A549 (cell line): Measurements from ENCODE around the gene PCID2. TPM values are rescaled to one million over a fixed set of nuclear protein-coding genes. Genes with fewer than 3 reads are reported as not detected.

Experiments
- ATAC-seq, 2 experiments: fragments of 200-7000 bp in 1 of 2; fragments of >200 bp in 1 of 2; cut with Nextera tagmentation in 1 of 2; cut with Tn5 transposase in 1 of 2; 3 replicates each; pipeline versions ENCODE4 v1.8.0 to v1.9.1; 2018 to 2020; ENCODE audit warnings: mild to moderate bottlenecking in 1 of 2, moderate library complexity in 1 of 2
- CTCF ChIA-PET: fragments of 300-600 bp; sonication (Branson Sonifier 250); formaldehyde crosslinking; extraction: SDS; loops from one replicate; lab custom pipeline; 2021; ENCODE audit warnings: antibody characterized with exemption, inconsistent platforms; lab: Yijun Ruan, JAX
- POLR2A ChIA-PET: fragments of 350-600 bp; formaldehyde crosslinking; extraction: SDS; loops from one replicate; lab custom pipeline; 2021; ENCODE audit warnings: antibody characterized with exemption, inconsistent platforms; lab: Yijun Ruan, JAX
- DNase-seq, 2 experiments: peaks; one replicate each; pipeline versions ENCODE4 v3.0.0 to v3.0.0-alpha.2; 2011 to 2016; ENCODE audit warnings: low read depth in 1 of 2, low spot score in 1 of 2
- FAIRE-seq: peaks from 2 replicates; lab custom pipeline; 2011; peaks lifted over from hg19 to GRCh38; lab: Jason Lieb, UNC
- H3K27ac ChIP-seq, 2 experiments: fragments of >200 bp; sonication (Bioruptor Twin); formaldehyde crosslinking; 3 replicates each; pipeline ENCODE4 v1.5.1; 2016 to 2017
- H3K4me1 ChIP-seq: fragments of >200 bp; sonication (Bioruptor Twin); formaldehyde crosslinking; 3 replicates; pipeline ENCODE4 v1.6.1; 2016
- H3K4me2 ChIP-seq: fragments of >200 bp; sonication (Bioruptor Twin); formaldehyde crosslinking; 3 replicates; pipeline ENCODE4 v1.6.1; 2016
- H3K4me3 ChIP-seq: fragments of >200 bp; sonication (Bioruptor Twin); formaldehyde crosslinking; 3 replicates; pipeline ENCODE4 v1.5.1; 2016
- H3K9me3 ChIP-seq: fragments of >200 bp; sonication (Bioruptor Twin); formaldehyde crosslinking; 3 replicates; pipeline ENCODE4 v1.6.1; 2016
- CHD2 ChIP-seq: fragments of 150-350 bp; IDR thresholded peaks from 2 replicates; pipeline ENCODE4 v1.6.1; 2014; ENCODE audit warnings: low read length; ENCODE audit not compliant: partially characterized antibody
- EHMT2 ChIP-seq: fragments of 200-600 bp; sonication (generic); IDR thresholded peaks from 2 replicates; pipeline ENCODE4 v1.6.1; 2016; ENCODE audit warnings: antibody characterized with exemption, low read depth, mild to moderate bottlenecking, moderate library complexity
- EP300 ChIP-seq, 2 experiments: fragments of >200 bp; sonication (Bioruptor Twin); formaldehyde crosslinking; IDR thresholded peaks; 2 replicates in 1 of 2; 3 replicates in 1 of 2; pipeline ENCODE4 v1.6.1; 2016 to 2017
- ESRRA ChIP-seq: fragments of 150-350 bp; IDR thresholded peaks from 2 replicates; pipeline ENCODE4 v1.6.1; 2014; ENCODE audit warnings: mild to moderate bottlenecking, low read length, borderline replicate concordance
- FOSB ChIP-seq: fragments of 250-450 bp; sonication (Bioruptor Pico); IDR thresholded peaks from 2 replicates; pipeline ENCODE4 v1.5.0; 2020; ENCODE audit warnings: mild to moderate bottlenecking, moderate library complexity
- FOSL2 ChIP-seq, 2 experiments: fragments of 450-650 bp in 1 of 2; fragments of >200 bp in 1 of 2; sonication (Bioruptor Twin) in 1 of 2; formaldehyde crosslinking; IDR thresholded peaks; 2 replicates each; pipeline versions ENCODE4 v1.5.0 to v1.6.1; 2016 to 2020; ENCODE audit warnings: mild to moderate bottlenecking in 1 of 2, moderate library complexity in 1 of 2
- HOXA7 ChIP-seq: fragments of 250-450 bp; sonication (Bioruptor Pico); IDR thresholded peaks from 2 replicates; pipeline ENCODE4 v1.5.0; 2020; ENCODE audit warnings: mild to moderate bottlenecking, moderate library complexity
- HOXB5 ChIP-seq: fragments of 250-450 bp; sonication (Bioruptor Pico); IDR thresholded peaks from 2 replicates; pipeline ENCODE4 v1.5.0; 2020; ENCODE audit warnings: mild to moderate bottlenecking, moderate library complexity
- MAFK ChIP-seq: fragments of 450-650 bp; IDR thresholded peaks from 2 replicates; pipeline ENCODE4 v1.6.1; 2014; ENCODE audit not compliant: partially characterized antibody
- MAZ ChIP-seq: fragments of 150-350 bp; IDR thresholded peaks from 2 replicates; pipeline ENCODE4 v1.6.1; 2014; ENCODE audit warnings: antibody characterized with exemption, low read depth, low read length, borderline replicate concordance
- NPAS2 ChIP-seq: fragments of 250-450 bp; sonication (Bioruptor Pico); IDR thresholded peaks from 2 replicates; pipeline ENCODE4 v1.8.0; 2022; ENCODE audit warnings: mild to moderate bottlenecking, moderate library complexity, borderline replicate concordance
- POLR2AphosphoS2 ChIP-seq: conservative IDR thresholded peaks from 2 replicates; pipeline ENCODE4 v1.6.1; 2012; ENCODE audit warnings: low read length, improper control_type of control experiment, inconsistent platforms
- RARB ChIP-seq: fragments of 250-450 bp; sonication (Bioruptor Pico); IDR thresholded peaks from 2 replicates; pipeline ENCODE4 v1.8.0; 2021; ENCODE audit warnings: mild to moderate bottlenecking, moderate library complexity
- RNF2 ChIP-seq: fragments of 200-600 bp; sonication (generic); IDR thresholded peaks from 2 replicates; pipeline ENCODE4 v1.6.1; 2016; ENCODE audit warnings: low read depth, mild to moderate bottlenecking, antibody characterized with exemption, moderate library complexity, borderline replicate concordance
- TFCP2L1 ChIP-seq: fragments of 250-450 bp; sonication (Bioruptor Pico); IDR thresholded peaks from 2 replicates; pipeline ENCODE4 v1.5.0; 2021; ENCODE audit warnings: mild to moderate bottlenecking
- ZC3H11A ChIP-seq: fragments of 450-650 bp; IDR thresholded peaks from 2 replicates; pipeline ENCODE4 v1.6.1; 2014; ENCODE audit warnings: antibody characterized with exemption, mild to moderate bottlenecking
- ZFP36 ChIP-seq: fragments of 450-650 bp; IDR thresholded peaks from 2 replicates; pipeline ENCODE4 v1.6.1; 2014; ENCODE audit warnings: borderline replicate concordance; ENCODE audit not compliant: partially characterized antibody
- WGBS: methylation state at CpG from one replicate; pipeline ENCODE4 v1.1.6; 2017; ENCODE audit errors: missing lambda C conversion rate; 5-methylcytosine and 5-hydroxymethylcytosine counted together
- polyA plus RNA-seq, 4 experiments: library from polyadenylated mRNA; depleted of rRNA in 3 of 4; stranded (reverse); fragments of >200 nt; fragmentation: RNase III in 1 of 4; extraction: RNeasy Plus Mini Kit Qiagen cat#74134 plus additional on column Dnase treatment in 1 of 4; gene quantifications; 2 replicates in 3 of 4; 3 replicates in 1 of 4; pipeline ENCODE4 v1.2.3, GENCODE V29; 2011 to 2017
- TF ChIP-seq, protein P1 (sequence below): fragments of >200 bp; sonication (Bioruptor Twin); formaldehyde crosslinking; IDR thresholded peaks from 2 replicates; pipeline ENCODE4 v1.6.1; 2016
- TF ChIP-seq, protein P2 (sequence below): fragments of 250-450 bp; sonication (Bioruptor Pico); IDR thresholded peaks from 2 replicates; pipeline ENCODE4 v1.5.0; 2020; ENCODE audit warnings: low read depth, mild to moderate bottlenecking, moderate library complexity
- TF ChIP-seq, protein P3 (sequence below): fragments of 200-600 bp; sonication (generic); IDR thresholded peaks from 2 replicates; pipeline ENCODE4 v1.6.1; 2016; ENCODE audit warnings: antibody characterized with exemption, mild to moderate bottlenecking, moderate library complexity
- TF ChIP-seq, protein P4 (sequence below): fragments of >200 bp; sonication (Bioruptor Twin); formaldehyde crosslinking; IDR thresholded peaks from 3 replicates; pipeline ENCODE4 v1.6.1; 2016

Gene PCID2
- polyA plus RNA-seq, 2 of the 4 experiments (the other 2 are of a cell fraction): 37.7 to 68.7 TPM

DNA sequence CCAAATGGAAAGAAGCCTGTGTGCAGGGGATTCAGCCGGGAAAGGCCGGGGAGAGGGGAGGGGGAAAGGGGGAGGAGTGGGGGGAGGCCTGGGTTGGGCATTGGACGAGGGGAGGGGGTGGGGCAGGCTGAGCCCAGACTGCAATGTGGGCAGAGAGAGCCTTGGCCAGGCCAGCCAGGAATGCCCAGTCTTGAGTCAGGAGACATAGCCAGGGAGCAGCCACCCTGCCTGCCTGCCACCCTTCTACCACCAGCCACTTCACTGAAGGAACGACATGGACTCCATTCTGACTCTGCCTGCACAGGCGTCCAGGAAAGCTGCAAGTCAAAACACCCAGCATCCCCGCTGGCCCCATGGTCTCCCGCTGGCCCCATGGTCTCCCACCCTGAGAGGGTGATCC, 49.5 kb downstream of the PCID2 start:
- 52% methylated on average over 4 of the region's 7 CpGs for WGBS
- CTCF ChIA-PET: no interaction called here
- H3K9me3 ChIP-seq: no peaks in the 10 kb centered on the region
- no peak overlapping the region for H3K4me2 ChIP-seq
- no peak overlapping the region for H3K4me3 ChIP-seq
- ATAC-seq: no peak
- FAIRE-seq: no peak
- DNase-seq: no peak
- TF ChIP-seq EP300 (IDR thresholded peaks at IDR 0.05) (no peak), MAFK (no peak), HOXA7 (no peak), NPAS2 (CRISPR knock-in tag) (no peak), TFCP2L1 (no peak), CHD2 (no peak)
- TF ChIP-seq, protein P1, sequence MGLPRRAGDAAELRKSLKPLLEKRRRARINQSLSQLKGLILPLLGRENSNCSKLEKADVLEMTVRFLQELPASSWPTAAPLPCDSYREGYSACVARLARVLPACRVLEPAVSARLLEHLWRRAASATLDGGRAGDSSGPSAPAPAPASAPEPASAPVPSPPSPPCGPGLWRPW: no peak
- TF ChIP-seq, protein P2, sequence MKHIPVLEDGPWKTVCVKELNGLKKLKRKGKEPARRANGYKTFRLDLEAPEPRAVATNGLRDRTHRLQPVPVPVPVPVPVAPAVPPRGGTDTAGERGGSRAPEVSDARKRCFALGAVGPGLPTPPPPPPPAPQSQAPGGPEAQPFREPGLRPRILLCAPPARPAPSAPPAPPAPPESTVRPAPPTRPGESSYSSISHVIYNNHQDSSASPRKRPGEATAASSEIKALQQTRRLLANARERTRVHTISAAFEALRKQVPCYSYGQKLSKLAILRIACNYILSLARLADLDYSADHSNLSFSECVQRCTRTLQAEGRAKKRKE (CRISPR knock-in tag): no peak
- POLR2A ChIA-PET: no interaction called here
- H3K4me1 ChIP-seq: 0 out of 3 replicates have a peak, but pooled peaks cover 3% of the 10 kb centered on the region
- H3K27ac ChIP-seq: no peak overlapping the region

DNA sequence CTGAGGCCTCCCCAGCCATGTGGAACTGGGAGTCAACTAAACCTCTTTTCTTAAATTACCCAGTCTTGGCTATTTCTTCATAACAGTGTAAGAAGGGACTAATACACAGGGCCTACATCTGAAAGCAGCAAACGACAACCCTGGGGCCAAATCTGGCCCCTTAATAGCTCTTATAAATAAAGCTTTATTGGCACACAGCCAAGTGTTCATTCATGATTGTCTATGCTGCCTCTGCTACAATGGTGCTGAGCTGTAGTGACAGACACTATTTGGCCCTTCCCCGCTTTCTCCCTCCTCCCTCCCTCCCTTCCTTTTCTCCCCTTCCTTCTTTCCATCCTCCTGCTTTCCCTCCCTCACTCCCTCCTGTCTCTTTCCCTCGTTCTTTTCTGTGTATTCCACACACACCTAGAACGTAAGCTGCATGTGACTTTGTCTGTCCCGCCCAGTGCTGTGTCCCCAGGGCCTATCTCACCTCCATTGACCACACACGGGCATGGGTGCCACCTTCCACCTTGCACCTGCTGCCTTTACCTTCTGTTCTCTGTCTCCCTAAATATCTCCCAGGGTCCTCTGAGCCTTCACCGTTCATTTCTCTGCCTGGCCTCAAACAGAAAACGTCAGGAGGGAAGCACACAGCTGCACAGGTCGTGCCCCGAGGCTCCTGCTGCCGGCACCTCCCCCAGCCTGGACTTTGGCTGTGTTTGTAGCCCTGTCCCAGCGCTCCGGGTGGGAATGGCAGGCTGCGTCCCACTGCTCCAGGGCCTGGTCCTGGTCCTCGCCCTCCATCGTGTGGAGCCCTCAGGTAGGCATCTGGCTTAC, 50.3 kb downstream of the PCID2 start, which contains the start of gene PROZ:
Gene PROZ, plus strand, starts transcription at position 720 of the 819 bp plus-strand sequence. Its CDS starts 13 bp downstream, at position 733.
- DNase-seq (no peak), FAIRE-seq (no peak), ATAC-seq (no peak)
- CTCF ChIA-PET: no interaction called here
- Histone ChIP-seq H3K4me1 (peaks cover 7% of the 10 kb centered on the region; the same call in 2 of the 3 replicates), H3K4me3 (no peak within 1 kb of the TSS), H3K4me2 (no peak within 1 kb of the TSS), H3K27ac (no peak within 1 kb of the TSS), H3K9me3 (no peaks in the 10 kb centered on the region)
- POLR2A ChIA-PET: no interaction called here
- TF ChIP-seq POLR2AphosphoS2 (no peak), ESRRA (no peak), ZC3H11A (no peak), FOSB (CRISPR knock-in tag) (no peak), MAZ (no peak)
- WGBS: 59% methylated on average over 8 of the region's 16 CpGs

DNA sequence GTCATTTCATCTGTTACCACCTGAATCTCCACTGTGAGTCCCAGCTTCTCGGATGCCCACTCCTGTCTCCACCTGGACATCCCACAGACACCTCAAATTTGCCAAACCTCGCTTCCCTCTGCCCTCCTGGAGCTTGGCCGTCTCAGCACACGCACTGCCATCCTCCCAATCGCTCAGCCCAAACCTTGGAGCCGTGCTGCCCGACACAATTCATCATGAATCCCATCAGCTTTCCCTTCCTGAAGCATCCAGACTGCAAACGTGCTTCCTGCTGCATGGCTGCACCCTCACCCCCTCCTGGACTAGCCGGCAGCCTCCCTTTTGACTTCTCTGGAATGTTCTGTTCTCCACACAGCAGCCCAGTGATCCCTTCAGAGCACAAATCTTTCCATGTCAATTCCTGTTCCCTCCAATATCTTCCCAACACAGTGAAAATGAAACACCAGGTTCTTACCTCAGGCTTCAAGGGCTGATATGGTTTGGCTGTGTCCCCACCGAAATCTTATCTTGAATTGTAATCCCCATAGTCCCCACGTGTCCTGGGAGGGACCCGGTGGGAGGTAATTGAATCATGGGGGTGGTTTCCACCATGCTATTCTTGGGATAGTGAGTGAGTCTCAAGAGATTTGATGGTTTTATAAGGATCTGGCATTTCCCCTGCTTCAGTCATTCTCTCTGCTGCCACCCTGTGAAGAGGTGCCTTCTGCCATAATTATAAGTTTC, 51.1 kb downstream of the PCID2 start:
- no peaks in the 10 kb centered on the region for H3K9me3 ChIP-seq
- H3K4me3 ChIP-seq: no peak overlapping the region
- no peak for DNase-seq
- no peak overlapping the region for H3K27ac ChIP-seq
- no peak overlapping the region for H3K4me2 ChIP-seq
- WGBS: 65% methylated on average over 12 of the region's 12 CpGs
- H3K4me1 ChIP-seq: peaks cover 7% of the 10 kb centered on the region; the same call in 2 of the 3 replicates
- no peak for ATAC-seq
- ChIA-PET CTCF (interaction anchor here (1.2 to 1.3 kb wide), 3 partner anchors 9 to 52 kb away, joined by 3 to 4 read pairs (median 3); partner anchors contain the start of gene CUL4A), POLR2A (no interaction called here)
- FAIRE-seq: no peak
- no peak for TF ChIP-seq FOSL2 (IDR thresholded peaks at IDR 0.05)
- TF ChIP-seq FOSL2 (CRISPR knock-in tag; IDR thresholded peaks at IDR 0.05): no peak
- TF ChIP-seq CHD2: no peak
- no peak for TF ChIP-seq RNF2
- no peak for TF ChIP-seq MAZ
- TF ChIP-seq ZFP36: no peak
- TF ChIP-seq, protein P3, sequence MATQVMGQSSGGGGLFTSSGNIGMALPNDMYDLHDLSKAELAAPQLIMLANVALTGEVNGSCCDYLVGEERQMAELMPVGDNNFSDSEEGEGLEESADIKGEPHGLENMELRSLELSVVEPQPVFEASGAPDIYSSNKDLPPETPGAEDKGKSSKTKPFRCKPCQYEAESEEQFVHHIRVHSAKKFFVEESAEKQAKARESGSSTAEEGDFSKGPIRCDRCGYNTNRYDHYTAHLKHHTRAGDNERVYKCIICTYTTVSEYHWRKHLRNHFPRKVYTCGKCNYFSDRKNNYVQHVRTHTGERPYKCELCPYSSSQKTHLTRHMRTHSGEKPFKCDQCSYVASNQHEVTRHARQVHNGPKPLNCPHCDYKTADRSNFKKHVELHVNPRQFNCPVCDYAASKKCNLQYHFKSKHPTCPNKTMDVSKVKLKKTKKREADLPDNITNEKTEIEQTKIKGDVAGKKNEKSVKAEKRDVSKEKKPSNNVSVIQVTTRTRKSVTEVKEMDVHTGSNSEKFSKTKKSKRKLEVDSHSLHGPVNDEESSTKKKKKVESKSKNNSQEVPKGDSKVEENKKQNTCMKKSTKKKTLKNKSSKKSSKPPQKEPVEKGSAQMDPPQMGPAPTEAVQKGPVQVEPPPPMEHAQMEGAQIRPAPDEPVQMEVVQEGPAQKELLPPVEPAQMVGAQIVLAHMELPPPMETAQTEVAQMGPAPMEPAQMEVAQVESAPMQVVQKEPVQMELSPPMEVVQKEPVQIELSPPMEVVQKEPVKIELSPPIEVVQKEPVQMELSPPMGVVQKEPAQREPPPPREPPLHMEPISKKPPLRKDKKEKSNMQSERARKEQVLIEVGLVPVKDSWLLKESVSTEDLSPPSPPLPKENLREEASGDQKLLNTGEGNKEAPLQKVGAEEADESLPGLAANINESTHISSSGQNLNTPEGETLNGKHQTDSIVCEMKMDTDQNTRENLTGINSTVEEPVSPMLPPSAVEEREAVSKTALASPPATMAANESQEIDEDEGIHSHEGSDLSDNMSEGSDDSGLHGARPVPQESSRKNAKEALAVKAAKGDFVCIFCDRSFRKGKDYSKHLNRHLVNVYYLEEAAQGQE: no peak
- TF ChIP-seq, protein P4, sequence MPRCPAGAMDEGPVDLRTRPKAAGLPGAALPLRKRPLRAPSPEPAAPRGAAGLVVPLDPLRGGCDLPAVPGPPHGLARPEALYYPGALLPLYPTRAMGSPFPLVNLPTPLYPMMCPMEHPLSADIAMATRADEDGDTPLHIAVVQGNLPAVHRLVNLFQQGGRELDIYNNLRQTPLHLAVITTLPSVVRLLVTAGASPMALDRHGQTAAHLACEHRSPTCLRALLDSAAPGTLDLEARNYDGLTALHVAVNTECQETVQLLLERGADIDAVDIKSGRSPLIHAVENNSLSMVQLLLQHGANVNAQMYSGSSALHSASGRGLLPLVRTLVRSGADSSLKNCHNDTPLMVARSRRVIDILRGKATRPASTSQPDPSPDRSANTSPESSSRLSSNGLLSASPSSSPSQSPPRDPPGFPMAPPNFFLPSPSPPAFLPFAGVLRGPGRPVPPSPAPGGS: no peak
- TF ChIP-seq NPAS2 (CRISPR knock-in tag): no peak
- no peak for TF ChIP-seq HOXB5 (CRISPR knock-in tag)
- no peak for TF ChIP-seq EHMT2
- TF ChIP-seq RARB: no peak
- TF ChIP-seq TFCP2L1: no peak
